Endothelial cell of umbilical vein (primary cell): ENCODE results near the gene QPCTL. TPM values are rescaled to one million over a fixed set of nuclear protein-coding genes. Genes with fewer than 3 reads are reported as not detected.

ENCODE experiments used
- BruUV-seq: library from RNA; stranded (reverse); fragments of 400-500 nt; replicated peaks from 2 replicates; lab custom pipeline; 2021; lab: Mats Ljungman, UMichigan
- CTCF ChIA-PET: fragments of 300-600, 350-600 bp; sonication (Branson Sonifier 250); formaldehyde crosslinking; loops from one replicate; lab custom pipeline; 2021; ENCODE audit warnings: antibody characterized with exemption, inconsistent platforms; lab: Charles Lee
- POLR2A ChIA-PET: fragments of 300-600, 350-600 bp; sonication (Branson Sonifier 250); formaldehyde crosslinking; loops from one replicate; lab custom pipeline; 2021; ENCODE audit warnings: antibody characterized with exemption, inconsistent platforms; lab: Charles Lee
- DNase-seq: peaks from one replicate; pipeline ENCODE4 v3.0.0-alpha.2; 2011; ENCODE audit warnings: low read depth, low spot score
- FAIRE-seq: peaks from 2 replicates; lab custom pipeline; 2011; peaks lifted over from hg19 to GRCh38; lab: Jason Lieb, UNC
- H2AFZ ChIP-seq: 2 replicates; pipeline ENCODE4 v1.6.0; 2012; ENCODE audit warnings: low read depth, low read length, control low read depth, inconsistent platforms
- H3K27ac ChIP-seq: 2 replicates; pipeline ENCODE4 v1.5.1; 2011; ENCODE audit warnings: low read depth, mild to moderate bottlenecking, control low read depth, low read length, moderate library complexity; ENCODE audit not compliant: insufficient read depth
- H3K27me3 ChIP-seq, 2 experiments: 2 replicates each; pipeline versions ENCODE4 v1.6.0 to v1.6.1; 2011; ENCODE audit warnings: low read length in 2 of 2, mixed read lengths in 1 of 2; ENCODE audit not compliant: control insufficient read depth in 2 of 2, insufficient read depth in 2 of 2
- H3K36me3 ChIP-seq, 2 experiments: 2 replicates in 1 of 2; 3 replicates in 1 of 2; pipeline ENCODE4 v1.5.1; 2011; ENCODE audit warnings: low read length in 2 of 2, mild to moderate bottlenecking in 1 of 2, moderate library complexity in 1 of 2; ENCODE audit not compliant: control insufficient read depth in 2 of 2, insufficient read depth in 2 of 2; ENCODE audit errors: extremely low read depth in 1 of 2
- H3K4me1 ChIP-seq: 3 replicates; pipeline ENCODE4 v1.5.1; 2011; ENCODE audit warnings: mild to moderate bottlenecking, low read length; ENCODE audit not compliant: control insufficient read depth, insufficient read depth; ENCODE audit errors: extremely low read depth
- H3K4me2 ChIP-seq: 2 replicates; pipeline ENCODE4 v1.6.1; 2011; ENCODE audit warnings: low read length, control low read depth, mixed read lengths; ENCODE audit not compliant: insufficient read depth
- H3K4me3 ChIP-seq, 3 experiments: fragments of 200-600 bp in 1 of 3; sonication (generic), shearing (Covaris generic) in 1 of 3; replicated peaks in 1 of 3; 2 replicates each; pipeline ENCODE4 v1.5.1; 2011 to 2016; ENCODE audit warnings: control low read depth in 3 of 3, low read length in 3 of 3, mild to moderate bottlenecking in 2 of 3, inconsistent platforms in 1 of 3, low read depth in 1 of 3, moderate library complexity in 1 of 3; ENCODE audit not compliant: insufficient read depth in 1 of 3
- H3K79me2 ChIP-seq: 2 replicates; pipeline ENCODE4 v1.6.0; 2012; ENCODE audit warnings: low read length, inconsistent platforms; ENCODE audit not compliant: control insufficient read depth, insufficient read depth
- H3K9ac ChIP-seq: replicated peaks from 2 replicates; pipeline ENCODE3; 2011; ENCODE audit warnings: low read length, control low read depth; ENCODE audit not compliant: insufficient read depth; ENCODE audit errors: extremely low read depth
- H3K9me1 ChIP-seq: replicated peaks from 3 replicates; pipeline ENCODE4 v1.6.0; 2011; ENCODE audit warnings: mild to moderate bottlenecking, low read length; ENCODE audit not compliant: control insufficient read depth, insufficient read depth; ENCODE audit errors: extremely low read depth
- H3K9me3 ChIP-seq: replicated peaks from 2 replicates; pipeline ENCODE4 v1.5.1; 2012; ENCODE audit warnings: low read length, inconsistent platforms; ENCODE audit not compliant: control insufficient read depth, insufficient read depth
- H4K20me1 ChIP-seq: replicated peaks from 2 replicates; pipeline ENCODE3; 2011; ENCODE audit warnings: mild to moderate bottlenecking, low read length; ENCODE audit not compliant: control insufficient read depth, insufficient read depth; ENCODE audit errors: extremely low read depth
- CTCF ChIP-seq, 2 donors: IDR thresholded peaks; 1 replicate in 1 of 2; 2 replicates in 1 of 2; pipeline ENCODE4 v1.5.1; 2011; ENCODE audit warnings: low read length in 2 of 2, mild to moderate bottlenecking in 2 of 2, moderate library complexity in 2 of 2, control low read depth in 1 of 2, inconsistent platforms in 1 of 2, low read depth in 1 of 2; ENCODE audit not compliant: insufficient read depth in 1 of 2; ENCODE audit errors: extremely low read depth in 1 of 2
- EZH2 ChIP-seq: IDR thresholded peaks from 2 replicates; pipeline ENCODE4 v1.6.1; 2012; ENCODE audit warnings: borderline replicate concordance, low read depth, mild to moderate bottlenecking, moderate library complexity, low read length, inconsistent platforms; ENCODE audit not compliant: severe bottlenecking
- FOS ChIP-seq: IDR thresholded peaks from 2 replicates; pipeline ENCODE4 v1.6.1; 2011; ENCODE audit warnings: mild to moderate bottlenecking, low read length, moderate library complexity, borderline replicate concordance; ENCODE audit not compliant: insufficient read depth
- GATA2 ChIP-seq: IDR thresholded peaks from 2 replicates; pipeline ENCODE4 v1.7.0; 2011; ENCODE audit warnings: low read depth, mild to moderate bottlenecking, moderate library complexity, mixed read lengths, low read length; ENCODE audit not compliant: insufficient read length, insufficient read depth
- JUN ChIP-seq: IDR thresholded peaks from 2 replicates; pipeline ENCODE4 v1.6.1; 2011; ENCODE audit warnings: borderline replicate concordance, low read depth; ENCODE audit not compliant: insufficient read length, insufficient read depth
- MAX ChIP-seq: IDR thresholded peaks from 2 replicates; pipeline ENCODE4 v1.6.1; 2011; ENCODE audit not compliant: insufficient read depth, insufficient read length
- MYC ChIP-seq: IDR thresholded peaks from one replicate; pipeline ENCODE4 v1.6.1; 2011; ENCODE audit warnings: mild to moderate bottlenecking, low read depth, low read length
- POLR2A ChIP-seq: IDR thresholded peaks from 2 replicates; pipeline ENCODE4 v1.6.1; 2012; ENCODE audit warnings: low read depth, mild to moderate bottlenecking, control low read depth, low read length
- POLR2AphosphoS5 ChIP-seq: IDR thresholded peaks from 2 replicates; pipeline ENCODE4 v1.6.1; 2012; ENCODE audit warnings: low read depth, mild to moderate bottlenecking, control low read depth, low read length, moderate library complexity; ENCODE audit not compliant: insufficient read depth
- dilution Hi-C: fragments of 300-500 bp; cut with MboI; formaldehyde crosslinking; loops from one replicate; pipeline ENCODE4 v1.15.0; 2019; ENCODE audit warnings: low sequenced_read_pairs; ENCODE audit not compliant: extremely low pct_ligation_motif_present
- intact Hi-C: fragments of 100-400 bp; cut with micrococcal nuclease; formaldehyde crosslinking; loops from one replicate; pipeline ENCODE4 v1.10.0; 2022
- polyA plus RNA-seq, 4 experiments: library from polyadenylated mRNA; depleted of rRNA in 3 of 4; stranded (reverse) in 3 of 4; unstranded in 1 of 4; fragments of >200 nt; gene quantifications; 2 replicates each; pipeline versions ENCODE4 v1.2.1 to v1.2.3, GENCODE V29; 2011 to 2012; ENCODE audit warnings: missing spikeins in 1 of 4
- total RNA-seq: library from RNA; stranded (reverse); gene quantifications from 2 replicates; pipeline ENCODE4 v1.2.3, GENCODE V29; 2021

Gene QPCTL
- total and polyA plus RNA-seq, 2 donors (not counting 3 experiments of a cell fraction or from before 2014, with no cell fraction given): 17.6 to 22.5 TPM

- ChIA-PET POLR2A (no interaction called here), CTCF (interaction anchor here (0.7 to 1.4 kb wide), 4 partner anchors 12 to 211 kb away, joined by 3 to 4 read pairs (median 4); no protein-coding TSS in a partner anchor)
- no peaks in the 10 kb centered on the region for H4K20me1 ChIP-seq
- FAIRE-seq: no peak
- no peak overlapping the region for H3K27ac ChIP-seq
- H3K4me1 ChIP-seq: peaks cover 6% of the 10 kb centered on the region
- no TSS peak for BruUV-seq
- no peak overlapping the region for H3K4me2 ChIP-seq
- H3K4me3 ChIP-seq: no peak overlapping the region
- H3K9me3 ChIP-seq: no peaks in the 10 kb centered on the region
- DNase-seq: no peak
- H2AFZ ChIP-seq: no peak overlapping the region
- H3K79me2 ChIP-seq: no peaks in the 10 kb centered on the region
- H3K9ac ChIP-seq: no peak overlapping the region
- no peaks in the 10 kb centered on the region for H3K36me3 ChIP-seq
- dilution Hi-C loops (no loop called here), intact Hi-C loops (no loop called here)
- TF ChIP-seq JUN (no peak), POLR2AphosphoS5 (no peak), POLR2A (no peak)
- H3K9me1 ChIP-seq: no peaks in the 10 kb centered on the region
- no peaks in the 10 kb centered on the region for H3K27me3 ChIP-seq
These were observed 41.7 kb upstream of the QPCTL start for GRCh38 chr19:45650722-45651121.

GRCh38 chr19:45653634-45654033, 38.8 kb upstream of the QPCTL start:
- Histone ChIP-seq H3K9me3 (no peaks in the 10 kb centered on the region), H3K27ac (no peak overlapping the region), H3K27me3 (peaks cover 0 to 2% of the 10 kb centered on the region in 2 experiments), H3K9ac (no peak overlapping the region), H3K4me1 (no peaks in the 10 kb centered on the region), H3K4me3 (no peak overlapping the region), H3K9me1 (no peaks in the 10 kb centered on the region), H2AFZ (no peak overlapping the region), H3K36me3 (no peaks in the 10 kb centered on the region), H3K4me2 (no peak overlapping the region), H3K79me2 (no peaks in the 10 kb centered on the region), H4K20me1 (no peaks in the 10 kb centered on the region)
- CTCF ChIA-PET: interaction anchor here (0.7 to 1.5 kb wide), 3 partner anchors 11 to 214 kb away, joined by 3 read pairs; partner anchors contain the start of gene QPCTL
- DNase-seq (no peak), FAIRE-seq (no peak)
- POLR2A ChIA-PET: no interaction called here
- no TSS peak for BruUV-seq
- dilution Hi-C loops (no loop called here), intact Hi-C loops (no loop called here)
- TF ChIP-seq EZH2 (no peak), CTCF (IDR thresholded peaks at IDR 0.05; ENCODE audit: extremely low read depth in 1 of 2, insufficient read depth in 1 of 2, low read depth in 1 of 2, low read length in 2 of 2) (no peak), MYC (no peak), FOS (no peak), POLR2AphosphoS5 (no peak), GATA2 (no peak), MAX (no peak), POLR2A (no peak), JUN (no peak)
